Hepatocyte (in vitro differentiated cells): ENCODE results near the gene NUDT17. TPM values are rescaled to one million over a fixed set of nuclear protein-coding genes. Genes with fewer than 3 reads are reported as not detected.

Source experiments
- DNase-seq: peaks from one replicate; pipeline ENCODE4 v3.0.0-alpha.2; 2016; ENCODE audit warnings: low spot score
- H2AFZ ChIP-seq: fragments of 200-600 bp; sonication (generic); 2 replicates; pipeline ENCODE4 v1.6.0; 2016; ENCODE audit warnings: antibody characterized with exemption, mild to moderate bottlenecking
- H3K27ac ChIP-seq: fragments of 200-600 bp; sonication (generic); 2 replicates; pipeline ENCODE4 v1.5.1; 2016; ENCODE audit warnings: mild to moderate bottlenecking
- H3K27me3 ChIP-seq: fragments of 200-600 bp; sonication (generic); 2 replicates; pipeline ENCODE4 v1.6.1; 2016
- H3K36me3 ChIP-seq: fragments of 200-600 bp; sonication (generic); replicated peaks from 2 replicates; pipeline ENCODE4 v1.5.1; 2016; ENCODE audit warnings: low read depth; ENCODE audit not compliant: insufficient read depth
- H3K4me1 ChIP-seq: fragments of 200-600 bp; sonication (generic); 2 replicates; pipeline ENCODE4 v1.5.1; 2016; ENCODE audit warnings: mild to moderate bottlenecking, moderate library complexity; ENCODE audit not compliant: insufficient read depth
- H3K4me2 ChIP-seq: fragments of 200-600 bp; sonication (generic); 2 replicates; pipeline ENCODE4 v1.6.0; 2016
- H3K4me3 ChIP-seq: fragments of 200-600 bp; sonication (generic); 2 replicates; pipeline ENCODE4 v1.5.1; 2016; ENCODE audit warnings: mild to moderate bottlenecking
- H3K79me2 ChIP-seq: fragments of 200-600 bp; sonication (generic); 2 replicates; pipeline ENCODE4 v1.6.0; 2017; ENCODE audit warnings: mild to moderate bottlenecking
- H3K9me2 ChIP-seq: fragments of 200-600 bp; sonication (generic); replicated peaks from 2 replicates; pipeline ENCODE4 v1.6.0; 2017; ENCODE audit warnings: mild to moderate bottlenecking; ENCODE audit not compliant: insufficient read depth
- H3K9me3 ChIP-seq: fragments of 200-600 bp; sonication (generic); 2 replicates; pipeline ENCODE4 v1.5.1; 2016; ENCODE audit warnings: low read depth, mild to moderate bottlenecking
- H4K20me1 ChIP-seq: fragments of 200-600 bp; sonication (generic); 2 replicates; pipeline ENCODE4 v1.6.0; 2016; ENCODE audit warnings: mild to moderate bottlenecking; ENCODE audit not compliant: insufficient read depth, poor library complexity, severe bottlenecking
- EZH2 ChIP-seq: fragments of 200-600 bp; sonication (generic); IDR thresholded peaks from 2 replicates; pipeline ENCODE4 v1.6.1; 2016; ENCODE audit warnings: antibody characterized with exemption, mild to moderate bottlenecking, borderline replicate concordance
- EZH2phosphoT487 ChIP-seq: fragments of 200-600 bp; sonication (generic); IDR thresholded peaks from one replicate; pipeline ENCODE4 v1.6.1; 2018; ENCODE audit warnings: antibody characterized with exemption, mild to moderate bottlenecking, low read depth, moderate library complexity; ENCODE audit not compliant: unreplicated experiment, severe bottlenecking
- WGBS: methylation state at CpG from one replicate; pipeline ENCODE4 v1.1.6; 2016; ENCODE audit warnings: low lambda C conversion rate; ENCODE audit errors: missing lambda C conversion rate; 5-methylcytosine and 5-hydroxymethylcytosine counted together
- polyA plus RNA-seq: library from polyadenylated mRNA; unstranded; fragments of >200 nt; fragmentation: Nextera tagmentation; extraction: Ambion mirVana; gene quantifications from 2 replicates; pipeline ENCODE4 v1.2.1, GENCODE V29; 2016
- total RNA-seq: library from RNA; depleted of rRNA; stranded (reverse); fragments of >200 nt; gene quantifications from 2 replicates; pipeline ENCODE4 v1.2.3, GENCODE V29; 2014
- TF ChIP-seq, protein P1 (sequence below): fragments of 200-600 bp; sonication (generic); IDR thresholded peaks from 2 replicates; pipeline ENCODE4 v1.5.1; 2016; ENCODE audit warnings: antibody characterized with exemption, mild to moderate bottlenecking; ENCODE audit not compliant: poor library complexity

The NUDT17 gene
- total and polyA plus RNA-seq, 2 experiments from 2014 or later = 1.3 to 5.2 TPM

DNA sequence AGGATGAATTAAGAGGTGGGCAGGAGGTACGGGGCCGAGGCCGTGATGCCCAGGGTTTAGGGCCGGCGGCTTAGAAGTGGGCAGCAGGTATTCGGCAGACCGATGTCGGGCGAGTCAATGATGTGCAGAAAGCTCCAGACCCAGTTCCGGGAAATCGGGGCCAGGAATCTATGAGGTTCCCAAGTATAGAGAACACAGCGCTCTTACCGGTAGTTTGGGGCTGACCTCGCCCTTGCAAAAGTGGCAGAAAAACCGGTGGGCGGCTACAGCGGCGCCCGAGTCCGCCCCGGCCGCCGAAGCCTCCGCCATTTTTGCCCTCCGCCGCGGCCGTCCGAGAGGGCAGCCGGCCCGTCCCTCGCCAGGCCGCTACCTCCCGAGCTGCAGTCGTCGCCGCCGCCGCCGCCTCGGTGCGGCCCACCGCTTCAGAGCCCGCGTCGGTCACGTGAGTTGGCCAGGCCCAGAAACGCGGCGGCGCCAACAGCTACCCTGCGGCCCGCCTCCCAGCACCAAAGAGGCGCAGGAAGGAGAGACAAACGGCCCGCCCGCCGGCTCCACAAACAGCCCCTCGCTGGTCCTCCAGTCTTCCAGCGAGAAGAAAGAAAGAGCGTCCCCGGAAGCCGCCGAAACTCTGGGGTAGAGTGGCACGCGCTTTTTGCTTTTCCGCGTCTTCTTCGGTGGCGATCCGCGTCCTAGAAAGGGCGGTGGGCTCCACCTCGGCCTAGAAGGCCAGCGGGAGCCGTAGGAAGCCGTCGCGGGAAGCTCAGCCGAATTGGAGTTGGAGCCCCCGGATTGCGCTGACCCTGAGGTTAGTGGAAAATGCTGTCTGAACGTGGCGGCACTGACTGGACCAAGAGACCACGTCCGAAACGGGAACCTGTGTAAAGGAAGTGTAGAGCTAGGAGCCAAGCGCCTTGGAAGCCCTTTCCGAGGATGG, 21.6 kb upstream of the NUDT17 start, which contains the start of the genes POLR3C and RNF115:
POLR3C (plus strand) TSS at position 636 of the 934 bp plus-strand sequence. CDS start 1,577 bp downstream, outside the sequence.
RNF115 (minus strand) TSS at position 531 of the 934 bp plus-strand sequence; CDS start at position 309, 222 bp downstream.
- peak within 1 kb of the TSS; percentile 97 for H3K27ac ChIP-seq
- peak within 1 kb of the TSS; percentile 90 for H3K4me3 ChIP-seq
- no peaks in the 10 kb centered on the region for H3K9me2 ChIP-seq
- peaks cover 9% of the 10 kb centered on the region for H3K4me1 ChIP-seq
- H3K27me3 ChIP-seq = no peaks in the 10 kb centered on the region
- TF ChIP-seq EZH2phosphoT487 = no peak
- TF ChIP-seq, protein P1, sequence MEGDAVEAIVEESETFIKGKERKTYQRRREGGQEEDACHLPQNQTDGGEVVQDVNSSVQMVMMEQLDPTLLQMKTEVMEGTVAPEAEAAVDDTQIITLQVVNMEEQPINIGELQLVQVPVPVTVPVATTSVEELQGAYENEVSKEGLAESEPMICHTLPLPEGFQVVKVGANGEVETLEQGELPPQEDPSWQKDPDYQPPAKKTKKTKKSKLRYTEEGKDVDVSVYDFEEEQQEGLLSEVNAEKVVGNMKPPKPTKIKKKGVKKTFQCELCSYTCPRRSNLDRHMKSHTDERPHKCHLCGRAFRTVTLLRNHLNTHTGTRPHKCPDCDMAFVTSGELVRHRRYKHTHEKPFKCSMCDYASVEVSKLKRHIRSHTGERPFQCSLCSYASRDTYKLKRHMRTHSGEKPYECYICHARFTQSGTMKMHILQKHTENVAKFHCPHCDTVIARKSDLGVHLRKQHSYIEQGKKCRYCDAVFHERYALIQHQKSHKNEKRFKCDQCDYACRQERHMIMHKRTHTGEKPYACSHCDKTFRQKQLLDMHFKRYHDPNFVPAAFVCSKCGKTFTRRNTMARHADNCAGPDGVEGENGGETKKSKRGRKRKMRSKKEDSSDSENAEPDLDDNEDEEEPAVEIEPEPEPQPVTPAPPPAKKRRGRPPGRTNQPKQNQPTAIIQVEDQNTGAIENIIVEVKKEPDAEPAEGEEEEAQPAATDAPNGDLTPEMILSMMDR = no peak
- TF ChIP-seq EZH2 = no peak
- H3K9me3 ChIP-seq = no peaks in the 10 kb centered on the region
- H3K36me3 ChIP-seq = peaks cover 4% of the 10 kb centered on the region
- peaks cover 45% of the 10 kb centered on the region for H3K79me2 ChIP-seq
- DNase-seq = peak; percentile 96
- H3K4me2 ChIP-seq = peak within 1 kb of the TSS; percentile 73
- H4K20me1 ChIP-seq = no peaks in the 10 kb centered on the region
- under 1% methylated on average over 87 of the region's 89 CpGs for whole genome bisulfite sequencing
- peak within 1 kb of the TSS; percentile 93 for H2AFZ ChIP-seq

DNA sequence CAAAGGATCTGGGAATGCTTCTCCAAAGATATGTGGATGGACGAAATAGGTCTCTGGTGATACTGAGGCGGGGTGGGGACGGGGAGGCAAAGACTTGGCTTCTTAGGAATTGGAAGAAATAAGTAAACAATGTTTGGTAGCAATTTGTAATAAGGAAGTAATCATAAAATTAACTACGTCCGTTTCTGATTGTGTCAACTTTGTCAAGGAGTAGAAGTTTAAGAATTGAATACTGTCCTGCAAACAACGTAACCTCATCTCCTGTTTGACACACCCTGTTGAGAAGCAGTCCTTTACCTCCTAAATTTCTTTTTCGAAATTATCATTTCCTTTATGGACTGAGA, 21.0 kb upstream of the NUDT17 start:
- H2AFZ ChIP-seq = peak overlapping the region; percentile 93
- peaks cover 42% of the 10 kb centered on the region for H3K79me2 ChIP-seq
- no peaks in the 10 kb centered on the region for H3K9me3 ChIP-seq
- H4K20me1 ChIP-seq = no peaks in the 10 kb centered on the region
- H3K4me1 ChIP-seq = peaks cover 9% of the 10 kb centered on the region
- H3K27me3 ChIP-seq = no peaks in the 10 kb centered on the region
- WGBS = 4% methylated on average over 7 of the region's 7 CpGs
- peak overlapping the region; percentile 73 for H3K4me2 ChIP-seq
- no peak for DNase-seq
- H3K9me2 ChIP-seq = no peaks in the 10 kb centered on the region
- H3K4me3 ChIP-seq = peak overlapping the region; percentile 90
- H3K36me3 ChIP-seq = peaks cover 4% of the 10 kb centered on the region
- H3K27ac ChIP-seq = peak overlapping the region; percentile 97
- TF ChIP-seq EZH2 (no peak), EZH2phosphoT487 (no peak)
- TF ChIP-seq, protein P1 = no peak

DNA sequence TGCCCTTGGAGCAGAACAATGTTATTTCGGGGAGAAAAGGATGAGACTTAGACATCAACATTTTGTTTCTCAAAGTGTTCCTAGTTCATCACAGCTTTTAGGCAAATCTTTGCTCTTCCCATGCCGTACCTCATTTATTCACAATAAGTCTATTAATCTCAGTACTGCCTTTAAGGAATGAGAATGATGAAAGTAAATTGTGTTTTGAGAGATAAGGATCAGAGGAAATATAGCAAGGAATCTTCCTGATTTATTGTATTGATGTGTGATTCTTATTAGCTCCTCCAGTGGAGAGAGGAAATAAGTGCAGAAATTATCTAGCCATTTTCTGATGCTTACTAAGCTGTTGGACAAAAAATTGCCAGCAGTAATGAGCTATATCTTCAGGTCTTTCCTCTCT, 19.4 kb upstream of the NUDT17 start:
- Histone ChIP-seq H3K79me2 (peaks cover 32% of the 10 kb centered on the region), H3K4me2 (peak overlapping the region; percentile 73), H3K9me2 (no peaks in the 10 kb centered on the region), H3K4me1 (peaks cover 9% of the 10 kb centered on the region), H4K20me1 (no peaks in the 10 kb centered on the region), H3K36me3 (peaks cover 4% of the 10 kb centered on the region), H2AFZ (no peak overlapping the region), H3K27ac (no peak overlapping the region), H3K27me3 (no peaks in the 10 kb centered on the region), H3K4me3 (no peak overlapping the region), H3K9me3 (no peaks in the 10 kb centered on the region)
- TF ChIP-seq EZH2phosphoT487 (no peak), EZH2 (no peak)
- TF ChIP-seq, protein P1 = no peak
- DNase-seq = no peak
- WGBS = 94% methylated on average over 2 of the region's 2 CpGs
